Skin of body (tissue), 3 donors: Measurements from ENCODE around the gene DPP8. TPM values are rescaled to one million over a fixed set of nuclear protein-coding genes. Genes with fewer than 3 reads are reported as not detected.
"Not testable (repeated sequence)": the region's sequence is repeated elsewhere in the genome, so short reads cannot be mapped to it uniquely, and the experiment has no call there.

Experiments used
- DNase-seq: peaks from one replicate; lab custom pipeline; 2025; lab: John Stamatoyannopoulos, UW
- small RNA-seq: library from RNA; depleted of rRNA; stranded (forward); fragments of <200 nt; gene quantifications from one replicate; pipeline ENCODE3, GENCODE V24; 2014; ENCODE audit warnings: low replicate concordance
- total RNA-seq: library from RNA; depleted of rRNA; stranded (reverse); fragments of >200 nt; gene quantifications from one replicate; pipeline ENCODE4 v1.2.3, GENCODE V29; 2014

The DPP8 gene
- total RNA-seq, 1 donor from 2014 or later: 38.5 TPM

- peak; percentile 67 for DNase-seq
These were observed 111.6 kb downstream of the DPP8 start for GRCh38 chr15:65405791-65406423.

- DNase-seq: no peak
These were observed 113.2 kb downstream of the DPP8 start for GRCh38 chr15:65404186-65404872.

- DNase-seq: no peak
These were observed 114.5 kb downstream of the DPP8 start for GRCh38 chr15:65402961-65403360.

- DNase-seq: no peak
These were observed 115.8 kb downstream of the DPP8 start for GRCh38 chr15:65401611-65402240.

- DNase-seq: peak; percentile 64
These were observed 116.5 kb downstream of the DPP8 start for GRCh38 chr15:65400760-65401610.

- DNase-seq: no peak
These were observed 117.5 kb downstream of the DPP8 start for GRCh38 chr15:65399997-65400396.

GRCh38 chr15:65399001-65399706 lies 118.3 kb downstream of the DPP8 start:
- DNase-seq: no peak

GRCh38 chr15:65398486-65398885 lies 119.0 kb downstream of the DPP8 start:
- not testable (repeated sequence) for DNase-seq

GRCh38 chr15:65396965-65397317 lies 120.5 kb downstream of the DPP8 start:
- DNase-seq: no peak

- DNase-seq: no peak
These were observed 121.1 kb downstream of the DPP8 start for GRCh38 chr15:65396283-65396964.

- DNase-seq: no peak
These were observed 121.8 kb downstream of the DPP8 start for GRCh38 chr15:65395567-65396202.

- no peak for DNase-seq
These were observed 122.6 kb downstream of the DPP8 start for GRCh38 chr15:65394936-65395335.

- DNase-seq: no peak
These were observed 123.2 kb downstream of the DPP8 start for GRCh38 chr15:65394280-65394789.

- DNase-seq: no peak
These were observed 123.9 kb downstream of the DPP8 start for GRCh38 chr15:65393557-65393956.

GRCh38 chr15:65393091-65393490 lies 124.4 kb downstream of the DPP8 start:
- DNase-seq: no peak

Small RNA genes within 50 kb of the gene (small RNA-seq; reads per million reads assigned to genes)
- gene AC105129.1: not detected
- gene RF00019: not detected
- not detected for gene RNU6-19P

Other genes starting within 250 kb of the DPP8 start
- gene PARP16, start 230.8 kb downstream of the DPP8 start, total RNA-seq: 6.8 TPM
- not detected for gene RNU5A-1, start 221.6 kb downstream of the DPP8 start, total RNA-seq
- under 0.01 TPM for gene RNU5B-1, start 213.0 kb downstream of the DPP8 start, total RNA-seq
- gene IGDCC3, start 139.7 kb downstream of the DPP8 start, total RNA-seq: 0.69 TPM
- 25.2 TPM for gene IGDCC4, start 94.7 kb downstream of the DPP8 start, total RNA-seq
- gene HACD3, start 12.8 kb upstream of the DPP8 start, total RNA-seq: 55.4 TPM
- 23.9 TPM for gene INTS14, start 93.4 kb upstream of the DPP8 start, total RNA-seq
- 4.8 TPM for gene SLC24A1, start 104.2 kb upstream of the DPP8 start, total RNA-seq